Amniotic stem cell (primary cell): ENCODE data around the gene CDX4.
"Not testable (repeated sequence)": the region's sequence is repeated elsewhere in the genome, so short reads cannot be mapped to it uniquely, and the experiment has no call there.

Experiments used
- DNase-seq: peaks from one replicate; lab custom pipeline; 2025; lab: John Stamatoyannopoulos, UW

The CDX4 gene, protein sequence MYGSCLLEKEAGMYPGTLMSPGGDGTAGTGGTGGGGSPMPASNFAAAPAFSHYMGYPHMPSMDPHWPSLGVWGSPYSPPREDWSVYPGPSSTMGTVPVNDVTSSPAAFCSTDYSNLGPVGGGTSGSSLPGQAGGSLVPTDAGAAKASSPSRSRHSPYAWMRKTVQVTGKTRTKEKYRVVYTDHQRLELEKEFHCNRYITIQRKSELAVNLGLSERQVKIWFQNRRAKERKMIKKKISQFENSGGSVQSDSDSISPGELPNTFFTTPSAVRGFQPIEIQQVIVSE

GRCh38 chrX:73446831-73447230 is at the start of gene CDX4:
Gene CDX4, plus strand, starts transcription at chrX:73447053. Its CDS starts 201 bp downstream, at chrX:73447254.
- no peak for DNase-seq

DNA sequence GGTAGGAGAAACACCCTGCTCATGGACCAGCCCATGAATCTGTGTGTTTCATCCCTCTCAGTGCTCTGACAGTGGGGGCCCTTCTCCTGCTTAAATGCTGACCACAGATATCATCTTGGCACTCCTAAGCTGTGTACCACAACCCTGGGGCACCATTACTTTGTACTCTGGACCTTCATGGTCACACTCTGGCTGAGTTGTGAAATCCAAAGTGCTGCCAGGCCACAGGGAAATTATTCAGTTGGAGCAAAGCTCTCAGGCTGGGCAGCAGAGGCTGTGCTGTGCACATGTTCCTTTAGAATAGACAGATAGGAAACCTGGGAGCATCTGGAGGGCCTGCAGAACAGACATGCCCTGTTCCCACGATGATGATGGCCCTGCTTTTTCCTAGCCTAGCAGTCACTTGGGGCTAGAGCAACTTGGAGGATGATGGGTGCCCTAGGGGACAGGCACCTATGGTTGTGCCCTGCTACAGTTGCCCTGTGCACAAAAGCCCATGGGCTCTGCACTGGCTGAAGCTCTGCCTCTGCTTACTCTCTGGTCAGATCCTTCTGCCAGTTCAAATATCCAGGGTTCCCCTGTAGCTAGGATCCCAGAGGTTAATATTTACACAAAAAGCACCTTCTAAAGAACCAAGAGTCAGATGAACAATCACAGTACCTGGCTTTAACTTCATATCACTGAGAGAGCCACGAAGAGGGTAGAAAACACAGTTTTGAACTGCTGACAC is 48.5 kb upstream of the CDX4 start:
- DNase-seq, result no peak

- no peak for DNase-seq
Observed at GRCh38 chrX:73400136-73400748, 46.6 kb upstream of the CDX4 start.

GRCh38 chrX:73401591-73402266 is 45.1 kb upstream of the CDX4 start:
- no peak for DNase-seq

- DNase-seq, result no peak
Observed at GRCh38 chrX:73412930-73413329, 33.9 kb upstream of the CDX4 start.

- no peak for DNase-seq
Observed at GRCh38 chrX:73447311-73447794, 500 bp downstream of the CDX4 start.

- no peak for DNase-seq
Observed at GRCh38 chrX:73448379-73448778, 1.5 kb downstream of the CDX4 start.

GRCh38 chrX:73455171-73455570 is 8.3 kb downstream of the CDX4 start:
- no peak for DNase-seq

DNA sequence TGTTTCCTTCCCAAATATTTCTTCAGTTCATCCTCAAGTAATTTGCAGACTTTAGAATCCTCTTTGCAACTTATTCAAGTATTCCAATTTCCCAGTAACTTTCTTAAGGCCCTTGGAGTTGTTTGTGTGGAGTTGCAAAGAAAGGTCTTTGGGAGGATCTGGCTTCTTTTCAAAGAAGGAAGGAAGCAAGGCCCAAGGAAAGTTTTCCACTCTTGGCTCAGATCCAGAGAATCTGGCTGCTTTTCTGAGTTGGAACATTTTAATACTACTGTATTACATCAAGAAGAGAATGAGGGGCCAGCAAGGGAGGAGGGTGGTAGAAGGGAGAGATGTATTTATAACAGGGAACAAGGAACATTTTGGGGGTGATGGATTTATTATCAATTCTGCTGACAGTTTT is 10.5 kb downstream of the CDX4 start:
- DNase-seq, result no peak

DNA sequence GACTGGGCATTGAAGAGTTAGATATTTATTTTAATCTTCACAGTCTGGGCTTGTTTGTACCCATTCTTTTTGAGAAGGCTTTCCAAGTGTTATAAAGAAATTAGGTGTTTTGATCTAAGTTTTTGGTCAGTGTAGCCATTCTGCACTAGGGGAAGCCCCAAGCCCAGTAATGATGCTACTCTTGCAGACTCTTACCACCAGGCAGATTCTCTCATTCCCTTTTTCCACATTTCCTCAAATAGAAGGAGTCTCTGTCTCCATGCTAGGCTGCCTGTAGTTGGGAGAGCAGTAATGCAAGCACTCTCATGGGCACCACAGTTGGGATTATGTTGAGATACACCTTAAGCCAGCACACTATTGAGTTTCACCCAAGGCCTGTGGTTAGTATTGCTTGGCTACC is 21.5 kb downstream of the CDX4 start:
- no peak for DNase-seq

DNA sequence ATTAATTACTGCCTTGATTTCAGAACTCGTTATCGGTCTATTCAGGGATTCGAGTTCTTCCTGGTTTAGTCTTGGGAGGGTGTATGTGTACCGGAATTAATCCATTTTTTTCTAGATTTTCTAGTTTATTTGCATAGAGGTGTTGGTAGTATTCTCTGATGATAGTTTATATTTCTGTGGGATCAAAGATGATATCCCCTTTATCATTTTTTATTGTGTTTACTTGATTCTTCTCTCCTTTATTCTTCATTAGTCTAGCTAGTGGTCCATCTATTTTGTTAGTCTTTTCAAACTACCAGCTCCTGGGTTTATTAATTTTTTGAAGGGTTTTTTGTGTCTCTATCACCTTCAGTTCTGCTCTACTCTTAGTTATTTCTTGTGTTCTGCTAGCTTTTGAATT is 32.1 kb downstream of the CDX4 start:
- no peak for DNase-seq

DNA sequence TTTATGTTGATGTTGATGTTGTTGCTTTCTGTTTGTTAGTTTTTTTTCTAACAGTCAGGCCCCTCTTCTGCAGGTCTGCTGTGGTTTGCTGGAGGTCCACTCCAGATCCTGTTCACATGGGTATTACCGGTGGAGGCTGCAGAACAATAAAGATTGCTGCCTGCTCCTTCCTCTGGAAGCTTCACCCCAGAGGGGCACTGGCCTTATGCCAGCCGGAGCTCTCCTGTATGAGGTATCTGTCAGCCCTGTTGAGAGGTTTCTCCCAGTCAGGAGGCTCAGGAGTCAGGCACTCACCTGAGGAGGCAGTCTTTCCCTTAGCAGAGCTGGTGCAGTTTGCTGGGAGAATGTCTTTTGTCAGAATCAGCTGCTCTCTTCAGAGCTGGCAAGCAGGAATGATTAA is 34.7 kb downstream of the CDX4 start:
- DNase-seq, result no peak

DNA sequence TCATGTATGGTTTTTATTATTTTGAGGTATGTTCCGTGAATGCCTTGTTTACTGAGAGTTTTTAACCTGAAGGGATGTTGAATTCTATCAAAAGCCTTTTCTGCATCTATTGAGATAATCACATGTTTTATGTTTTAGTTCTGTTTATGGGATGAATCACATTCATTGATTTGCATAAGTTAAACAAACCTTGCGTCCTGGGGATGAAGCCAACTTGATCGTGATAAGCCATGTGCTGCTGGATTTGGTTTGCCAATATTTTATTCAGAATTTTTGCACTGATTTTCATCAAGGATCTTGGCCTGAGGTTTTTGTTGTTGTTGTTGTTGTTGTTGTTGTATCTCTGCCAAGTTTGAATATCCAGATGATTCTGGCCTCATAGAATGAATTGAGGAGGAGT is 43.8 kb downstream of the CDX4 start:
- DNase-seq, result no peak

DNA sequence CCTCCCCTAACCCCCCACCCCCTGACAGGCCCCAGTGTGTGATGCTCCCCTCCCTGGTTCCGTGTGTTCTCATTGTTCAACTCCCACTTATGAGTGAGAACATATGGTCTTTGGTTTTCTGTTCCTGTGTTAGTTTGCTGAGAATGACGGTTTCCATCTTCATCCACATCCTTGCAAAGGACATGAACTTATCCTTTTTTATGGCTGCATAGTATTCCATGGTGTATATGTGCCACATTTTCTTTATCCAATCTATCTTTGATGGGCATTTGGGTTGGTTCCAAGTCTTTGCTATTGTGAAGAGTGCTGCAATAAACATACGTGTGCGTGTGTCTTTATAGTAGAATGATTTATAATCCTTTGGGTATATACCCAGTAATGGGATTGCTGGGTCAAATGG is 45.3 kb downstream of the CDX4 start:
- not testable (repeated sequence) for DNase-seq
